ENCODE results near the gene PCSK6.

PCSK6 gene

DNA sequence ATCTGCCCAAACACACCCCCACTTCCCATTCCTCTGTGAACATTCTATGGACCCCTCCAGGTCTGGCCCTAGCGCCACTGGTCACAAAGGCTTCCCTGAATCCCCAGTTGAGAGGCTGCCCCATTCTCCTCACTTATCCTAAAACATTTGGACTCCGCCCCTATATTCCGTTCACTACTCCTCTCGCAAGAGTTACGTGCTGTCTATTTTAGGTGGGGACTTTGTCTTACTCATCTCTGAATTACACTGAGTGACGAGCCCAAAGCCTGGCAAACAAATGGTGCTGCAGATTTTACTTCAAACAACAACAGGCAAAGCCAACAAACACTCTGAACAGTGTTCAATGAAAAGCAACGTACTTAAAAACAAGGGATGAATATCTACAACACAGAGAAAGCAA is 14.5 kb downstream of the PCSK6 start:
- TF ChIP-seq, protein P1, sequence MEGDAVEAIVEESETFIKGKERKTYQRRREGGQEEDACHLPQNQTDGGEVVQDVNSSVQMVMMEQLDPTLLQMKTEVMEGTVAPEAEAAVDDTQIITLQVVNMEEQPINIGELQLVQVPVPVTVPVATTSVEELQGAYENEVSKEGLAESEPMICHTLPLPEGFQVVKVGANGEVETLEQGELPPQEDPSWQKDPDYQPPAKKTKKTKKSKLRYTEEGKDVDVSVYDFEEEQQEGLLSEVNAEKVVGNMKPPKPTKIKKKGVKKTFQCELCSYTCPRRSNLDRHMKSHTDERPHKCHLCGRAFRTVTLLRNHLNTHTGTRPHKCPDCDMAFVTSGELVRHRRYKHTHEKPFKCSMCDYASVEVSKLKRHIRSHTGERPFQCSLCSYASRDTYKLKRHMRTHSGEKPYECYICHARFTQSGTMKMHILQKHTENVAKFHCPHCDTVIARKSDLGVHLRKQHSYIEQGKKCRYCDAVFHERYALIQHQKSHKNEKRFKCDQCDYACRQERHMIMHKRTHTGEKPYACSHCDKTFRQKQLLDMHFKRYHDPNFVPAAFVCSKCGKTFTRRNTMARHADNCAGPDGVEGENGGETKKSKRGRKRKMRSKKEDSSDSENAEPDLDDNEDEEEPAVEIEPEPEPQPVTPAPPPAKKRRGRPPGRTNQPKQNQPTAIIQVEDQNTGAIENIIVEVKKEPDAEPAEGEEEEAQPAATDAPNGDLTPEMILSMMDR (IDR thresholded peaks at IDR 0.05; ENCODE audit: low read depth, low read length) = no peak
- H3K4me3 ChIP-seq (ENCODE audit: low read depth, low read length) = no peak overlapping the region

DNA sequence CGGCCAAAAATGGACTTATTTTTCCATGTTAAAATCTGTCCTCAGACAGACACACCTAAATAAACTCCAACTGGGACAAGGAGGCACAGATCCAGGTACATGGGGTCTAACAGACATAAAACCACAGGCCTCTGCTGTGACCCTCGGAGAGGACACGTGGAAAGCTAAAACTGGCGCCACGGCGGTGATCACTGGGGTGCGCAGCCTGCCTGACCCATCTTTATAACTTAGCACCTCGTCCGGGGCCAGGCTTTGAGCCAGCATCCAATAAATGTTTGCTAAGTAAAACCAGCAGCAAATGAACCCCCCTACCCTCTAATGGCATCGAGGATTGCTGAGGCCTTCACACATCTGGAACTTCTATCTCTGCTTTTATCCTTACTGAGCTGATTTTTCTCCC is 15.3 kb downstream of the PCSK6 start:
- TF ChIP-seq, protein P1 (IDR thresholded peaks at IDR 0.05; ENCODE audit: low read depth, low read length) = no peak
- H3K4me3 ChIP-seq (ENCODE audit: low read depth, low read length) = no peak overlapping the region

DNA sequence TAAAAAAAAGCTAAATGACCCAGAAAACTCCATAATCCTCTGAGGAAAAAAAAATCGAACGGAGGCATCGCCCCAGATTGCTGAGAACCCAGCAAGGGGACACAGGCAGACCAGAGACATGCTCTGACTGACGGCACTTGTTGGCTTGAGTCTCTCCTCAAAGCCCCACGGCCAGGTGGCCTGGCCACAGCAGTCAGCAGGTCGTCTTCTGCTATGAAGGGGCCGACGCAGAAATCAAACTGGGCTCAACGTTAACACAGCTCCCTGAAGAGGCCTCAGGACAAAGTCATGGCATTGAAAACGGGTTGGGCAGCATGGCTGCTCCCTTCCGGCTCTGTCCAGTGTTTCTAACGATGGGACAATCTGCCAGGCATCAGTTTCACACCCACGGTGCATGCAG is 17.5 kb downstream of the PCSK6 start:
- TF ChIP-seq, protein P1 (IDR thresholded peaks at IDR 0.05; ENCODE audit: low read depth, low read length) = no peak
- no peak overlapping the region for H3K4me3 ChIP-seq (ENCODE audit: low read depth, low read length)

DNA sequence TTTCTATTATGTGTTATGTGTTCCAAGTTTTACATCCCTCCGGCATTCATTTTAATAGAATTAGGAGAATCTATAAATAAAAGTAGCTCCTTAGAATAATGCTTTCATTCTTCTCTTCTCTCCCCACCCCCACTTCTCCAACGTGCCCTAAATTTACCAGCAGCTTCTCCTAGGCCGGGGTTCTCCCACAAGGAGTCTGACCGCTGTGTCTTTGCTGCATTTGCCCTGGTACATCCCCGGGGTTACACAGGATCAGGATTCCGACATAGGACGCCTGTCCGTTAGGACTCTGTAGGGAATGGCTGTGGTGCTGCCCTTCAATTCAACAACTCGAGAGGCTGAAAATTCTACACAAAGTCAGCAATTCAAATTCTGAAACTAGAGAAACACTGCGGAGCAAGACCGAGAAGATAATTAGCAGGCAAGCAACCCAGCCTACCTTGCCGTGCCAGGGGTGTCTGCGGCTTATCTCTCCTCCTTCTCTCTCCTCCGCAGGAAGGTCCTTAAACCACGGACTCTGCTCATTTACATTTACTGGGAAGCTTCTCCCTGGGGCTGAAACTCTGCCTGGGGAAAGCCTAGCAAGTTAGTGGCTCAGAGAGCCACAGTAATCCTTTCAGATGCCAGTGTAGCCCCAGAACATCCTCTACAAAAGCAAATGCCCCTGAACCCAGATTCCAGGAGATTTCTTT is 18.8 kb downstream of the PCSK6 start:
- TF ChIP-seq, protein P1 (IDR thresholded peaks at IDR 0.05; ENCODE audit: low read depth, low read length) = no peak
- H3K4me3 ChIP-seq (ENCODE audit: low read depth, low read length) = no peak overlapping the region

DNA sequence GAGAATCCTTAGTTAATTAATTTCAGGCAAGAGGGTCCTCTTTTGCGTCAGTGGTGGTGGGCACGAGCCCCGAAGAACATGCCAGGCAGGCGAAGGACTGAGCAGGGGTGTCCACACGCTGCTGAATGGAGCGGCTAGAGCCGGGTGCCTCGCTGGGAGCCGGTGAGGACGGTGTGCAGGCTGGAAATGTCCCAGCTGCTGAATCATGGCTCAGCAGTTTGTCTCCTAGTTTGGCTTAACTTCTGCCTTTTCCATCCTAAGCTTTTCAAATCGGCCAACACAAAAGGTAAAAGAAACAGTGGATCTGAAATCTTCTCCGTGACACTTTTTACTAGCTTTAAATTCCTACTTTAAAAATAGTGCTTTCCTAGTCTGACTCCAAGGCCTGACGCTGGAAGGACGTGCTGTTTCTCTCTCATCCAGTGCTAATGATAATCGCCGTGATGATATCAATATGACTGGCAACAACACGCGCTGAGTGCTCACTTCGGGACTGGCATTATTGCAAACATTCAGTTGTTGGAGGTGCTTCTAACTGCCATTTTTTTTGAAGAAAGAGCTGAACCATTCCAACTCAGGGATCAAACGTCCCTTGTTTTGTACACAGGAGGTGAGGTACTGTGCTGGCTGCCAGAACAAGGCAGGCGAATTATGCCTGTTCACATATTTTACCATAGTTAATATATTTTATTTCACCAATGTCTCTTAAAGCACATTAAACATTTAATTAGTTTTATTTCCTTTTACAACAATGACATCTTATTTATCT is 19.8 kb downstream of the PCSK6 start:
- H3K4me3 ChIP-seq (ENCODE audit: low read depth, low read length) = no peak overlapping the region
- TF ChIP-seq, protein P1 (IDR thresholded peaks at IDR 0.05; ENCODE audit: low read depth, low read length) = no peak

DNA sequence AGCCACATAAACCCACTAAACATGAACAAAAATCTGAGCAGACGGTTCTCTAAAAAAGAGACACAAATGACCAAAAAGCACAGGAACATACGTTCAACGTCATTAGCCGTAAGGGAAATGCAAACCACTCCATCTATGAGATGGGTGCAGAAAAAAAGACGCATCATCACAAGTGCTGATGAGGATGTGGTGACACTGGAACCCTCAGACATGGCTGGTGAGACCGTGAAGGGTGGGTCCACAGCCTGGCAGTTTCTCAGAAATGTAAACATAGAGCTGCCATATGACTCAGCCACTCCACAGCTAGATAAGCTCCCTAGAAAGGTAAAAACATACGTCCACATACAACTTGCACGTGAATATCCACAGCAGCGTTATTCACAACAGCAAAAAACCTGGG is 23.3 kb downstream of the PCSK6 start:
- no peak overlapping the region for H3K4me3 ChIP-seq (ENCODE audit: low read depth, low read length)
- TF ChIP-seq, protein P1 (IDR thresholded peaks at IDR 0.05; ENCODE audit: low read depth, low read length) = no peak

DNA sequence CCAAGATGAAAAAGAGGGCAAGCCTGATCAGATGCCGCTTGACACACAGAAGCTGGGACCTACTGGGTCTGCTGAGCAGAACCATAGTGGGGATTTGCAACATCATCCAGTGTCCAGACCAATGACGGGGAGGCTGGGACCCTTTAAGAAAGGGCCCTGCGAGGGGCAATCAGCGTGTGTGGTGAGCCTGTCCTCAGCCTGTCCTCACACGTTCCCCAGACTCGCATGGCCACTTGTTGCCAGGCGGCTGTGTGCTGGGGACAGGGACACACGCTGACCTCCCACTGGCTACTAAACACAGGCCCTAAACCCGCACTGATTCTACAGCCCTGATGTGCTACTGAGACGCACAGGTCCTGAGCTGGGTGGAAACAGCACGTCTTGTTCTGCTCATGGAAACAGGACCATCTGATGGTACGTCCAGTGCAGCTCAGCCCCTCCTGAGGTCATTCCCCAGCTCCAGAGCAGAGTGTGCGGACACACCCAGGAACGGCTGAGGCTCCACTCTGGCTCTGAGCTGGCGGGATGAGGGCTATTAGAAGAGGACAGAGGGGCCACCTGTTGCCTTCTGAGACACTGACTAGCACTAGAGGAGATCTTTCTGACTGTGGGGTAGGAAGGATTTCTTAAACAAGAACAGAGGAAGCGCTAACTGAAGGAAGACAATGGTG is 24.4 kb downstream of the PCSK6 start:
- TF ChIP-seq, protein P1 (IDR thresholded peaks at IDR 0.05; ENCODE audit: low read depth, low read length) = no peak

More for the DNA sequence above, 24.4 kb downstream of the PCSK6 start:
- no peak overlapping the region for H3K4me3 ChIP-seq (ENCODE audit: low read depth, low read length)

Measured in WI38 (cell line).